HepG2 (cell line): Measurements from ENCODE around the gene ZNF506. TPM values are rescaled to one million over a fixed set of nuclear protein-coding genes. Genes with fewer than 3 reads are reported as not detected.
A peak's percentile ranks its signal among the peaks of the same experiment; 100 is the strongest.

ENCODE experiments used
- ATF7-NPFF ChIP-seq: sonication (generic); formaldehyde crosslinking; IDR thresholded peaks from 2 replicates; pipeline ENCODE4 v1.8.1; 2023; ENCODE audit warnings: mild to moderate bottlenecking, low read depth, missing genetic modification reagents, moderate library complexity
- CBFB ChIP-seq: sonication (generic); formaldehyde crosslinking; IDR thresholded peaks from 2 replicates; pipeline ENCODE4 v1.4.0; 2020; ENCODE audit warnings: missing genetic modification reagents
- CERS6 ChIP-seq: sonication (generic); formaldehyde crosslinking; IDR thresholded peaks from 2 replicates; pipeline ENCODE4 v1.5.0; 2020; ENCODE audit warnings: missing genetic modification reagents
- FOXK1 ChIP-seq: sonication (generic); formaldehyde crosslinking; IDR thresholded peaks from 2 replicates; pipeline ENCODE4 v1.4.0; 2020; ENCODE audit warnings: low read depth, missing genetic modification reagents, borderline replicate concordance
- FOXP4 ChIP-seq: sonication (generic); formaldehyde crosslinking; IDR thresholded peaks from 2 replicates; pipeline ENCODE4 v1.4.0; 2020; ENCODE audit warnings: missing genetic modification reagents
- MBD4 ChIP-seq: IDR thresholded peaks from 2 replicates; pipeline ENCODE4 v1.6.1; 2012; ENCODE audit warnings: low read length, inconsistent platforms, borderline replicate concordance
- MED8 ChIP-seq: sonication (generic); formaldehyde crosslinking; IDR thresholded peaks from 2 replicates; pipeline ENCODE4 v1.8.1; 2023; ENCODE audit warnings: mild to moderate bottlenecking, missing genetic modification reagents; ENCODE audit not compliant: insufficient replicate concordance
- MIER2 ChIP-seq: IDR thresholded peaks from 2 replicates; pipeline ENCODE4 v1.6.1; 2016; ENCODE audit warnings: missing biosample characterization, missing genetic modification reagents
- NCOA1 ChIP-seq: sonication (generic); formaldehyde crosslinking; IDR thresholded peaks from 2 replicates; pipeline ENCODE4 v1.9.0; 2021; ENCODE audit warnings: missing genetic modification reagents
- PHB2 ChIP-seq: fragments of 450-650 bp; IDR thresholded peaks from 2 replicates; pipeline ENCODE4 v1.6.1; 2018; ENCODE audit not compliant: partially characterized antibody
- RBM22 ChIP-seq: fragments of 200-400 bp; formaldehyde crosslinking; optimal IDR thresholded peaks from 2 replicates; pipeline ENCODE3; 2017; ENCODE audit warnings: mild to moderate bottlenecking, low read length, moderate library complexity
- TBX2 ChIP-seq: sonication (generic); formaldehyde crosslinking; IDR thresholded peaks from 2 replicates; pipeline ENCODE4 v1.5.0; 2020; ENCODE audit warnings: missing genetic modification reagents, mild to moderate bottlenecking, borderline replicate concordance
- YY1 ChIP-seq: IDR thresholded peaks from 2 replicates; pipeline ENCODE4 v1.6.1; 2011; ENCODE audit warnings: low read length, low read depth, moderate library complexity, mild to moderate bottlenecking; ENCODE audit not compliant: insufficient read depth, insufficient replicate concordance
- ZC3H13 ChIP-seq: sonication (generic); formaldehyde crosslinking; IDR thresholded peaks from 2 replicates; pipeline ENCODE4 v1.8.1; 2023; ENCODE audit warnings: mild to moderate bottlenecking, missing genetic modification reagents, moderate library complexity
- ZNF207 ChIP-seq: fragments of 450-650 bp; IDR thresholded peaks from 2 replicates; pipeline ENCODE4 v1.6.1; 2016; ENCODE audit warnings: antibody characterized with exemption, borderline replicate concordance
- ZNF329 ChIP-seq: sonication (generic); formaldehyde crosslinking; IDR thresholded peaks from 2 replicates; pipeline ENCODE4 v1.9.0; 2021; ENCODE audit warnings: low read depth, mild to moderate bottlenecking, missing genetic modification reagents
- ZNF331 ChIP-seq: sonication (generic); formaldehyde crosslinking; IDR thresholded peaks from 2 replicates; pipeline ENCODE4 v1.4.0; 2020; ENCODE audit warnings: missing genetic modification reagents
- ZNF549 ChIP-seq: sonication (generic); formaldehyde crosslinking; IDR thresholded peaks from 2 replicates; pipeline ENCODE4 v1.5.0; 2020; ENCODE audit warnings: missing genetic modification reagents
- ZNF773 ChIP-seq: sonication (generic); formaldehyde crosslinking; IDR thresholded peaks from 2 replicates; pipeline ENCODE4 v1.4.0; 2020; ENCODE audit warnings: missing genetic modification reagents, borderline replicate concordance
- ZNF775 ChIP-seq: sonication (generic); formaldehyde crosslinking; IDR thresholded peaks from 2 replicates; pipeline ENCODE4 v1.4.0; 2020; ENCODE audit warnings: missing genetic modification reagents, mild to moderate bottlenecking, moderate library complexity, borderline replicate concordance
- polyA plus RNA-seq, 8 experiments: library from polyadenylated mRNA; depleted of rRNA in 3 of 8; stranded (reverse) in 7 of 8; unstranded in 1 of 8; fragments of >200 nt; fragmentation: Illumina TruSeq in 4 of 8; extraction: Trizol in 4 of 8; gene quantifications; 2 replicates each; pipeline versions ENCODE4 v1.2.1 to v1.2.3, GENCODE V29; 2011 to 2016; ENCODE audit warnings: low read depth in 4 of 8, missing spikeins in 1 of 8, mixed read lengths in 1 of 8; ENCODE audit not compliant: insufficient read depth in 1 of 8
- total RNA-seq, 5 experiments: library from RNA; depleted of rRNA; stranded (reverse); fragments of >200 nt; fragmentation: Illumina TruSeq; extraction: Trizol; gene quantifications; 2 replicates each; pipeline ENCODE4 v1.2.3, GENCODE V29; 2016; ENCODE audit warnings: low read depth in 1 of 5
- TF ChIP-seq, protein P1 (sequence below): sonication (generic); formaldehyde crosslinking; conservative IDR thresholded peaks from 2 replicates; pipeline ENCODE4 v1.8.1; 2023; ENCODE audit warnings: missing genetic modification reagents
- TF ChIP-seq, protein P2 (sequence below): sonication (generic); formaldehyde crosslinking; IDR thresholded peaks from 2 replicates; pipeline ENCODE4 v1.5.0; 2020; ENCODE audit warnings: missing genetic modification reagents, mild to moderate bottlenecking, borderline replicate concordance
- TF ChIP-seq, protein P3 (sequence below): sonication (generic); formaldehyde crosslinking; IDR thresholded peaks from 2 replicates; pipeline ENCODE4 v1.8.0; 2022; ENCODE audit warnings: mild to moderate bottlenecking, missing genetic modification reagents

The ZNF506 gene
- total and polyA plus RNA-seq, 2 of the 13 experiments (the other 11 are each of a cell fraction or from before 2014, with no cell fraction given): not detected

DNA sequence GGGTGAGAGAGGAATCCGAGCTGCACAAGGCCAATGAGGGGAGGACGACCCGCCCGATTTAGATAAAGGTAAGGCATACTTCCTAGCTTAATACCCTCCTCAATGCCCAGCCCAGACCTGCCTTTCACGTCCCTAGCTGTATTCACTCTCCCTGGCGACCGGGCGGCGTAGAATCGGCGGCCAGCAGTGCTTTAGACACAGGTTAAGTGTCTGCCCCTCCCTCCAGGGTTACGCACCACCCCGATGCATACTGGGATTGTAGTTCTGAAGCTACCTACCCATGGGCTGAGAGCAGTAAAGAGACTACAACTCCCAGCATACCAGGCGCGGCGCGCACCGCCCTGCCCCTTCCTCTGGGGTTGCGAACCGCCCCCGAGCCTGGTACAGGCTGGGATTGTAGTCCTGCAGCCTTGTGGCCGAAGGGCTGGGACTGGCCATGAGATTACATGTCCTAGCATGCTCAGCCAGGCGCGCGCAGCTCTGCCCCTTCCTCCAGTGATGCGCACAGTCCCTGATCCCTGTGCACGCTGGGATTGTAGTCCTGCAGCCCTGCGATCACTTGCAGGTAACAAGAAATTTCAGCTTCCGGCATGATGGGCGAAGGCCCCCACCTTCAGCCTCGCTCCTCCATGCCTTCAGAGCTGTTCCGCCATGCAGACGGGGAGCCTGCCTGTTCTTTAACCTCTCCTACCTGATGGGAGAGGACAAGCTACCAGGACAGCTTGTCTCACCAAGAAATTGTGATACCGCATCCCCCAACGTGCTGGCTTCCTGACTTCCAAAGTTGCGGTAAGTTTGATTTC is 45.1 kb downstream of the ZNF506 start (continued):
- TF ChIP-seq FOXK1 (CRISPR knock-in tag) (peak; percentile 84; the same call in 1 of the 2 replicates), MED8 (CRISPR knock-in tag) (no peak), NCOA1 (CRISPR knock-in tag) (no peak), ZNF331 (CRISPR knock-in tag) (peak; percentile 64; the same call in 1 of the 2 replicates), ZNF549 (CRISPR knock-in tag) (no peak), YY1 (peak; percentile 72), MIER2 (CRISPR knock-in tag) (no peak), FOXP4 (peak; percentile 40; the same call in 1 of the 2 replicates), TBX2 (CRISPR knock-in tag) (peak; percentile 52; the same call in 1 of the 2 replicates), ZNF775 (CRISPR knock-in tag) (no peak), ATF7-NPFF (CRISPR knock-in tag) (no peak; the same call in 1 of the 2 replicates), PHB2 (no peak), MBD4 (no peak), ZC3H13 (no peak), ZNF207 (no peak), ZNF329 (CRISPR knock-in tag) (peak; percentile 20; the same call in 1 of the 2 replicates), RBM22 (no peak), ZNF773 (CRISPR knock-in tag) (no peak), CERS6 (CRISPR knock-in tag) (no peak), CBFB (CRISPR knock-in tag) (peak; percentile 68; the same call in 1 of the 2 replicates)
- TF ChIP-seq, protein P1, sequence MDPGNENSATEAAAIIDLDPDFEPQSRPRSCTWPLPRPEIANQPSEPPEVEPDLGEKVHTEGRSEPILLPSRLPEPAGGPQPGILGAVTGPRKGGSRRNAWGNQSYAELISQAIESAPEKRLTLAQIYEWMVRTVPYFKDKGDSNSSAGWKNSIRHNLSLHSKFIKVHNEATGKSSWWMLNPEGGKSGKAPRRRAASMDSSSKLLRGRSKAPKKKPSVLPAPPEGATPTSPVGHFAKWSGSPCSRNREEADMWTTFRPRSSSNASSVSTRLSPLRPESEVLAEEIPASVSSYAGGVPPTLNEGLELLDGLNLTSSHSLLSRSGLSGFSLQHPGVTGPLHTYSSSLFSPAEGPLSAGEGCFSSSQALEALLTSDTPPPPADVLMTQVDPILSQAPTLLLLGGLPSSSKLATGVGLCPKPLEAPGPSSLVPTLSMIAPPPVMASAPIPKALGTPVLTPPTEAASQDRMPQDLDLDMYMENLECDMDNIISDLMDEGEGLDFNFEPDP (CRISPR knock-in tag): no peak
- TF ChIP-seq, protein P2, sequence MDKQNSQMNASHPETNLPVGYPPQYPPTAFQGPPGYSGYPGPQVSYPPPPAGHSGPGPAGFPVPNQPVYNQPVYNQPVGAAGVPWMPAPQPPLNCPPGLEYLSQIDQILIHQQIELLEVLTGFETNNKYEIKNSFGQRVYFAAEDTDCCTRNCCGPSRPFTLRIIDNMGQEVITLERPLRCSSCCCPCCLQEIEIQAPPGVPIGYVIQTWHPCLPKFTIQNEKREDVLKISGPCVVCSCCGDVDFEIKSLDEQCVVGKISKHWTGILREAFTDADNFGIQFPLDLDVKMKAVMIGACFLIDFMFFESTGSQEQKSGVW (CRISPR knock-in tag): no peak
- TF ChIP-seq, protein P3, sequence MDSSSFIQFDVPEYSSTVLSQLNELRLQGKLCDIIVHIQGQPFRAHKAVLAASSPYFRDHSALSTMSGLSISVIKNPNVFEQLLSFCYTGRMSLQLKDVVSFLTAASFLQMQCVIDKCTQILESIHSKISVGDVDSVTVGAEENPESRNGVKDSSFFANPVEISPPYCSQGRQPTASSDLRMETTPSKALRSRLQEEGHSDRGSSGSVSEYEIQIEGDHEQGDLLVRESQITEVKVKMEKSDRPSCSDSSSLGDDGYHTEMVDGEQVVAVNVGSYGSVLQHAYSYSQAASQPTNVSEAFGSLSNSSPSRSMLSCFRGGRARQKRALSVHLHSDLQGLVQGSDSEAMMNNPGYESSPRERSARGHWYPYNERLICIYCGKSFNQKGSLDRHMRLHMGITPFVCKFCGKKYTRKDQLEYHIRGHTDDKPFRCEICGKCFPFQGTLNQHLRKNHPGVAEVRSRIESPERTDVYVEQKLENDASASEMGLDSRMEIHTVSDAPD (CRISPR knock-in tag): peak; percentile 78; the same call in 1 of the 2 replicates
